Sigmoid colon (tissue), 7 donors: ENCODE measurements around the gene EXT2. TPM values are rescaled to one million over a fixed set of nuclear protein-coding genes. Genes with fewer than 3 reads are reported as not detected.

Experiments used
- DNase-seq: peaks from one replicate; pipeline ENCODE4 v3.0.0-alpha.2; 2019
- H3K27ac ChIP-seq, 4 donors: fragments of 200-600 bp; sonication (generic); one replicate each; pipeline ENCODE4 v1.5.1; 2016 to 2019; ENCODE audit warnings: mild to moderate bottlenecking in 1 of 4
- H3K27me3 ChIP-seq, 3 donors: fragments of 200-600 bp; sonication (generic); one replicate each; pipeline ENCODE4 v1.5.1; 2019; ENCODE audit warnings: mild to moderate bottlenecking in 1 of 3
- H3K36me3 ChIP-seq, 4 donors: fragments of 200-600 bp; sonication (generic); one replicate each; pipeline ENCODE4 v1.5.1; 2016 to 2019
- H3K4me1 ChIP-seq, 4 donors: fragments of 200-600 bp; sonication (generic); one replicate each; pipeline ENCODE4 v1.5.1; 2017 to 2019
- H3K4me3 ChIP-seq, 4 donors: fragments of 200-600 bp; sonication (generic); one replicate each; pipeline ENCODE4 v1.5.1; 2017 to 2019; ENCODE audit warnings: mild to moderate bottlenecking in 2 of 4, moderate library complexity in 1 of 4
- H3K9me3 ChIP-seq, 4 donors: fragments of 200-600 bp in 3 of 4; sonication (generic) in 3 of 4; one replicate each; pipeline versions ENCODE4 v1.5.1 to v1.6.1; 2013 to 2019
- EP300 ChIP-seq, 4 donors: sonication (generic); formaldehyde crosslinking; IDR thresholded peaks; one replicate each; pipeline ENCODE4 v1.6.1; 2017; ENCODE audit warnings: antibody characterized with exemption in 4 of 4
- POLR2A ChIP-seq, 2 donors: fragments of 450-650 bp; IDR thresholded peaks; one replicate each; pipeline ENCODE4 v1.6.1; 2016; ENCODE audit warnings: antibody characterized with exemption in 2 of 2, mild to moderate bottlenecking in 2 of 2, moderate library complexity in 2 of 2
- POLR2AphosphoS5 ChIP-seq, 4 donors: sonication (generic); formaldehyde crosslinking; IDR thresholded peaks; one replicate each; pipeline ENCODE4 v1.6.1; 2017; ENCODE audit warnings: antibody characterized with exemption in 4 of 4
- WGBS, 2 donors: extraction: QIAGEN DNeasy Blood & Tissue Kit; methylation state at CpG; one replicate each; pipeline ENCODE4 v1.1.7; 2013; 5-methylcytosine and 5-hydroxymethylcytosine counted together
- intact Hi-C: fragments of 100-400 bp; cut with DNase I; formaldehyde crosslinking; loops from one replicate; pipeline ENCODE4 v1.15.1; 2023
- polyA plus RNA-seq, 3 donors: library from polyadenylated mRNA; stranded (reverse); fragments of 200-250 nt; gene quantifications; one replicate each; pipeline ENCODE4 v1.2.3, GENCODE V29; 2013
- total RNA-seq, 4 donors: library from RNA; depleted of rRNA; stranded (reverse); fragments of >200 nt; gene quantifications; one replicate each; pipeline ENCODE4 v1.1.0, GENCODE V29; 2016
- TF ChIP-seq, protein P1 (sequence below), 4 experiments: fragments of 450-650 bp in 3 of 4; fragments of 200-600 bp in 1 of 4; IDR thresholded peaks; one replicate each; pipeline ENCODE4 v1.5.1; 2016 to 2019; ENCODE audit warnings: antibody characterized with exemption in 4 of 4, mild to moderate bottlenecking in 3 of 4, moderate library complexity in 2 of 4
- donor health status: healthy with polysubstance abuse.
- donor health status: Bipolar disorder and iron deficiency.
- donor health status: healthy.

Gene EXT2
- total and polyA plus RNA-seq, 7 donors: 6.6 to 68.1 (median 46.3) TPM

DNA sequence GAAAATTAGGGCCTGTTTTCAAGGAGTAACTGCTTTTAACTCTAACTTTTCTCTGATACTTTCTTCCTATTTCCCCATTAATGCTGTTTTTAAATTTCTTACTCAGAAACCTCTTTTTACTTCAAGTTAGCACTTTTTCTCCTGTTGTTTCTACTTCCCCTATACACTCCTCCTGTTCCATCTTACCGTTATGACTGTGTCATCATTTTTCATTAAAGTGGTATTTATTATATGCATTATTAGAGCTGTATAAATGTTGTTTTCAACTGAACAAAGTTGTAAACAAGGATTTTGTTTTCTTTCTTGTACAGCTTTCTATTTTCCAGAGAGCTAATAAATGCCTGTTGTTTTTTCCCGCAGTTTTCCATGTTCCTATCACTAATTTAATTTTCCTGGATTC, 84.6 kb downstream of the EXT2 start:
- Histone ChIP-seq H3K27me3 (no peaks in the 10 kb centered on the region), H3K9me3 (peaks cover 0 to 2% (median 0%) of the 10 kb centered on the region in 4 donors), H3K27ac (no peak overlapping the region), H3K4me3 (no peak overlapping the region), H3K36me3 (no peaks in the 10 kb centered on the region), H3K4me1 (peaks cover 0 to 14% (median 10%) of the 10 kb centered on the region in 4 donors)
- intact Hi-C loops: loop anchor here (1.0 kb wide), 1 partner anchor 9 kb away; no protein-coding TSS in a partner anchor
- WGBS, 2 donors: 95 to 97% methylated on average over 2 of the region's 2 CpGs
- TF ChIP-seq, protein P1, sequence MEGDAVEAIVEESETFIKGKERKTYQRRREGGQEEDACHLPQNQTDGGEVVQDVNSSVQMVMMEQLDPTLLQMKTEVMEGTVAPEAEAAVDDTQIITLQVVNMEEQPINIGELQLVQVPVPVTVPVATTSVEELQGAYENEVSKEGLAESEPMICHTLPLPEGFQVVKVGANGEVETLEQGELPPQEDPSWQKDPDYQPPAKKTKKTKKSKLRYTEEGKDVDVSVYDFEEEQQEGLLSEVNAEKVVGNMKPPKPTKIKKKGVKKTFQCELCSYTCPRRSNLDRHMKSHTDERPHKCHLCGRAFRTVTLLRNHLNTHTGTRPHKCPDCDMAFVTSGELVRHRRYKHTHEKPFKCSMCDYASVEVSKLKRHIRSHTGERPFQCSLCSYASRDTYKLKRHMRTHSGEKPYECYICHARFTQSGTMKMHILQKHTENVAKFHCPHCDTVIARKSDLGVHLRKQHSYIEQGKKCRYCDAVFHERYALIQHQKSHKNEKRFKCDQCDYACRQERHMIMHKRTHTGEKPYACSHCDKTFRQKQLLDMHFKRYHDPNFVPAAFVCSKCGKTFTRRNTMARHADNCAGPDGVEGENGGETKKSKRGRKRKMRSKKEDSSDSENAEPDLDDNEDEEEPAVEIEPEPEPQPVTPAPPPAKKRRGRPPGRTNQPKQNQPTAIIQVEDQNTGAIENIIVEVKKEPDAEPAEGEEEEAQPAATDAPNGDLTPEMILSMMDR (IDR thresholded peaks at IDR 0.05): no peak
- TF ChIP-seq POLR2AphosphoS5 (IDR thresholded peaks at IDR 0.05) (no peak), EP300 (IDR thresholded peaks at IDR 0.05) (no peak), POLR2A (IDR thresholded peaks at IDR 0.05) (no peak)
- DNase-seq: no peak

DNA sequence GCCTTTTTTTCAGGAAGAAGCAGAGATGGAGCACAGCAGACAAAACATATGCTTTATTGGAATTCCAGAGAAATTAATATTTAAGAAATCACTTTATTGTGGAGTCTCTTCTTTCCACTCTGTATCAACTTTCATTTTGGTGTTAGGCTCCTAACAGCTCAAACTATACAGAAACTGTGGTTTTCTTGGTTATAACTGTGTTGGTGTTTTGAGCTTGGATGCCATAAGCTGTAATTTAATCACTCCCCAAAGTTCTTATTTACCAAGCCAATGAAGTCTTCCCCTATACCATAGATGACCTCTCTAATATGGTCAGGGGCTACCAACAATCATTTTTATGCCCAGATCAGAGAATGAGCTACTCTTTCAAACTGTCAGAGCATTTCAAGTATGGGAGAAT, 90.0 kb downstream of the EXT2 start:
- Histone ChIP-seq H3K27me3 (no peaks in the 10 kb centered on the region), H3K4me1 (no peaks in the 10 kb centered on the region), H3K27ac (no peak overlapping the region), H3K36me3 (peaks cover 0 to 13% (median 1%) of the 10 kb centered on the region in 4 donors), H3K9me3 (peaks cover 0 to 11% (median 5%) of the 10 kb centered on the region in 4 donors), H3K4me3 (no peak overlapping the region)
- no peak for DNase-seq
- intact Hi-C loops: no loop called here
- TF ChIP-seq POLR2AphosphoS5 (IDR thresholded peaks at IDR 0.05): no peak
- TF ChIP-seq, protein P1 (IDR thresholded peaks at IDR 0.05): no peak
- TF ChIP-seq POLR2A (IDR thresholded peaks at IDR 0.05): no peak
- TF ChIP-seq EP300 (IDR thresholded peaks at IDR 0.05): no peak

DNA sequence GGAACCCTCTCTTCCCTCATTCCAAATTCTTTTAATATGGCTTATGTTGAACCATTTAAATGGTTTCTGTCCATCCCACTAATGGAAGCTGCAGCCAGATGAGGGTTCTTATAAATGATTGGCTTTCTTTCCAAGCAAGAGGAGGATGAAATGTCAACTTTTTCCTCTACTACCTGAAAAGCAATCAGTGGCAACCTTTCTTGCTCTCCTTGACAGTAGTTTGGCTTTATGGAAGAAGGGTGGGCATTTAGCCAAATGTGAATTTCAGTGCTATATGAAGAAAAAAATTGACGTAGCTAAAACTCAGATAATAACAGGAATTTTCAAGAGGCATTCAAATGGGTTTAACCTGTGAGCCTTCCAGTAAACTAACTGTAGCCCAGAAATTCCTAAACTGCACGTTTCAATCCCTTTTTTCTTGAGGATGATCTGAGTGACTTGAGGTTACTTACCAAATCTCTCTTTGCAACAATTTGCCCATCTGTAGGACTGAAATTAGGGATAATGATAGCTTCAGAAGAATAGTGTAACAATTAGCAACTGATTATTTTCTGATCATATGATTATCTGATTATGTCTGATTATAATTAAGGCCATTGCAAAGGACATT, 90.9 kb downstream of the EXT2 start:
- Histone ChIP-seq H3K4me1 (no peaks in the 10 kb centered on the region), H3K27ac (no peak overlapping the region), H3K27me3 (no peaks in the 10 kb centered on the region), H3K9me3 (peaks cover 0 to 11% (median 5%) of the 10 kb centered on the region in 4 donors), H3K4me3 (no peak overlapping the region), H3K36me3 (peaks cover 0 to 16% (median 1%) of the 10 kb centered on the region in 4 donors)
- DNase-seq: no peak
- TF ChIP-seq POLR2A (IDR thresholded peaks at IDR 0.05): no peak
- TF ChIP-seq EP300 (IDR thresholded peaks at IDR 0.05): no peak
- TF ChIP-seq POLR2AphosphoS5 (IDR thresholded peaks at IDR 0.05): no peak
- TF ChIP-seq, protein P1 (IDR thresholded peaks at IDR 0.05): no peak
- intact Hi-C loops: no loop called here
- WGBS, 2 donors: 93 to 97% methylated on average over 2 of the region's 2 CpGs

DNA sequence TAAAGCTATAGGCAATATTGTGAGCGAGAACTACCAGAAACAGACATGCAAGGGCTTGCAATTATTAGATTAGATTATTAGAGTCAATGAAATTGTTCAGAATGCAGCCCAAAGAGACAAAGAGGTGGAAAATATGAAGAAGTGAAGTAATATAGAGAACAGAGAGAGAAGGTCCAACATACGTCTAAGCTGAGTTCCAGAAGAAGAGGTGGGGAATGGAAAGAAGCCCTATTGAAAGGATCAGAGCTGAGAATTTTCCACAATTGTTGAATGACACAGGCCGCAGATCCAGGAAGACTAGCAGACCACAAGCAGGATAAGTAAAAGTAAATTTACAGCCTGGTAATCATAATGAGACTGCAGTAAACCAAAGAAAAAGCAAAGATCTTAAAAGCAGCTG, 93.2 kb downstream of the EXT2 start:
- no peak overlapping the region for H3K4me3 ChIP-seq
- intact Hi-C loops: loop anchor here (1.0 kb wide), 1 partner anchor 8 kb away; no protein-coding TSS in a partner anchor
- no peaks in the 10 kb centered on the region for H3K27me3 ChIP-seq
- no peak for TF ChIP-seq POLR2A (IDR thresholded peaks at IDR 0.05)
- TF ChIP-seq, protein P1 (IDR thresholded peaks at IDR 0.05): no peak
- no peak for TF ChIP-seq POLR2AphosphoS5 (IDR thresholded peaks at IDR 0.05)
- TF ChIP-seq EP300 (IDR thresholded peaks at IDR 0.05): no peak
- no peak for DNase-seq
- H3K4me1 ChIP-seq: no peaks in the 10 kb centered on the region
- no peak overlapping the region for H3K27ac ChIP-seq
- peaks cover 0 to 16% (median 1%) of the 10 kb centered on the region in 4 donors for H3K36me3 ChIP-seq
- peaks cover 0 to 11% (median 5%) of the 10 kb centered on the region in 4 donors for H3K9me3 ChIP-seq
- 96 to 99% methylated on average over 3 of the region's 3 CpGs for WGBS, 2 donors
